Stimulated activated CD4-positive, alpha-beta T cell treated with anti-CD3 and anti-CD28 coated beads, TNF-alpha, amount 100 ng/mL, for 24 hours (primary cell): Measurements from ENCODE around the gene CRTC1.

Source experiments
- DNase-seq, 3 experiments: peaks; one replicate each; pipeline ENCODE4 v3.0.0-alpha.2; 2020; ENCODE audit warnings: low read depth in 3 of 3

CRTC1 gene

DNA sequence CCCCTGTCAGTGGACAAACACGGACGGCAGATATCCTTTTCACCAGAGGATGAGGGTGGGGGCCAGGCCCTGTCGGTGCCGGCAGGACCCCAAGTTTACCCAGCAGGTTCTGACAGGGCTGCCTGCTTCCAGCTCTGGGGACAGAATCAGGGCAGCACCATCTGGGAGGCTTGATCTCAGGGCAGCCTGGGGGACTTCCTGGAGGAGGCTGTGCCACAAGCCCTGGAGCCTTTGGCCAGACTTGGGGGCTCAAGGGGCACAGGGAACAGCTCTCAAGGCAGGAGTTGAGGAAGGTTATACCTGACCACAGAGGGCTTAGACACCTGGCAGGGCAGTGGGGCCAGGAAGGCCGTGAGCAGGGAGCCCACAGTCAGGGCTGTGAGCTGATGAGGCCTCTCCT lies 62.5 kb downstream of the CRTC1 start:
- DNase-seq: no peak

DNA sequence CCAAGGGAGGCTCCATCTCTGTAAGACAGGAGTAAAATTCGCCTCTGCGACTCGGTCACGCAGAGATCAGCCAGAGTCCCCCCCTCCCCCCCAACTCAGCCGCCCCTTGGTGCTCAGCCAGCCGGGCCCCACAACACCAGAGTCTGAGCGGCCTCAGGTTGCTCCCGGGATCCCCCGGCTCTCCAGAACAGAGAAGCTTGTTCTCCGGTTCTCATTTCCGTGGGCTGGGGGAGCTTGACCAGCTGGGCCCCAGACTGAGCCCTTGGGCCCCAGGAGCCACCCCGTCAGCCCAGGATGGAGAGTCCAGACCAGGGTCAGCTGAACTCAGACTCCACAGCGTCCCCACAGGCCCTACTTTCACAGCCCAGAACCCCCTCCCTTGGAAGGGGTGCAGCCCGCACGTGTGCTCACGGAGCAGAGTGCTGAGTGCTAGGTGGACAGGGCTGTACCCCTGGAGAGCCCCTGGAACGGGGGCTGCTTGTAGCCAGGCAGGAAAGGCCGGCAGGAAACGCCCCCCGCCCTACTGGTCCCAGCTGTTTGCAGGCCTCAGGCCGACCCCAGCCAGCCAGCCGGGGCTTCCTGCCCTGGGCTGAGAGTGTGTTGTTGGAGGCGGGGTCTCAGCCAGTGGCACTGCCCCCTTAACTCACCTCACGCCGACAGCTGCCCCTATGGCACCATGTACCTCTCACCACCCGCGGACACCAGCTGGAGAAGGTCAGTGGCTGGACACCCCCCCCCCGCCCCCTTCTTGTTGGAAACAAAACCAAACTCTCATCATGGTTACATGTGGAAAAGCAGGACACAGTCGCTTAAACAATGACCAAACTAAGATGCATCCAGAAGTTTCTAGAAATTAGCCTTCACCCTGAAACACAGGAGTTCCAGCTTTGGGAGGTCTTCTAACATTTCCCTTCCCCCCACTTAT lies 63.2 kb downstream of the CRTC1 start:
- no peak for DNase-seq

DNA sequence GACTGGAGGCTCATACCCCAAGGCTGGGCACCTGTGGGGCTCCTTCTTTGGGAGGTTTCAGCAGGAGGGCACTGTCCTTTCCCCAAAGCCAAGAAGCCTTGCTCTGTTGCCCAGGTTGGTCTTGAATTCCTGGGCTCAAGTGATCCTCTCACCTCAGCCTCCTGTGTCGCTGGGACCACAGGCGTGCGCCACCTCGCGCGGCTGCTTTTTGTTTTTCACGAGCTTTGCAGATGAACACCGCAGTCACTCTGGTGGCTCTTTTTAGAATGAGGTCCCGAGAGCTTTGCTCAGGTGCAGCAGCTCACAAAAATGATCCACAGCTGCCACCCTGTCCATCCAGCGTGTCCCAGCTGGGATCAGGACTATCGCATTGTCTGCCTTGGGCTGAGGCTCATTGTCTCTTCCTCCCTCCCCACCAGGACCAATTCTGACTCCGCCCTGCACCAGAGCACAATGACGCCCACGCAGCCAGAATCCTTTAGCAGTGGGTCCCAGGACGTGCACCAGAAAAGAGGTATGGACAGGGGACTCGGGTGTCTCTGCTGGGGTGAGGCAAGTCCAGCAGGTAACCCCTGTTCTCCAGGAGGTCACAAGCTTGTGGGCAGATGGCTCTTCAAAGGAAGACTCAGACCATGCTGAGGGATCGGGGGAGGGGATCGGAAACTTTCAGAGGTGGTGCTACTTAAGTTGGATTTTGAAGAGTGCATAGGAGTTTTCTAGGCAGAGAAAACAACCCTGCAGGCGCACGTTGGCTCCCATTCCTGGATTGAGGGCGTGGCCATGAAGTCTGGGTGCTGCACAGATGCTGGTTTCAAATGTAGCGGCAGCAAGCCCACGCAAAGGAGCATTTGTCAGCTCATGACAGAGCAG lies 66.1 kb downstream of the CRTC1 start:
- no peak for DNase-seq

DNA sequence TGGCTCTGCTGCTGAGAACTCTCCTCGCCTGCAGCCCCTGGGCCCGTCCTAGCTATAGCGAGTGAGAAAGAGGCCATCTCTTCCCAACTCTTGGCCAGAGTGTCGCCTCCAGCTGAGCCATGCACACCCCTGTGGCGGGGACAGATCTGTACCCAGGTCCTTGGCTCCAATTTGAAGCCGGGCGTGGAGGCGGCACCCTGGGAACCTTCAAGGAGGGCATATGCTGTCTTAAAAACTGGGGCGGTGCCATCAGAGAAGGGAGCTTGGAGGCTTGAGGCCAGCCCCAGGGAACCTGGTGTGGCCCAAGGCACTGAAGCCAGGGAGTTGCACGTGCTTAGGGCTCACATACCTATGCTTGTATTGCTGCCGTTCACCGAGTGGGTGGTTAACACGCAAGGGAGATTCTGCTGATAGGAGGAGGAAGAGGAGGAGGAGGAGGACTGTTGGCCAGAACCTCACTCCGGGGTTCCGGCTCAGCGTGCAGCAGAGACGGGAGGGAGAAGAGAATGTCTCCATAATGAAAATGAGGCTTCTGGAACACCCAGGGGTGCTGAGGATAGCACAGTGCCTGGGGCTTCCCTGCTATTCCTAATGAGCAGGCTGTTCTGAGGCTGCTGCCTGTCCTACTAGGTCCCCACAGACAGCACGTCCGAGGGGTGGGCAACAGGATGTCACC lies 67.0 kb downstream of the CRTC1 start:
- no peak for DNase-seq

DNA sequence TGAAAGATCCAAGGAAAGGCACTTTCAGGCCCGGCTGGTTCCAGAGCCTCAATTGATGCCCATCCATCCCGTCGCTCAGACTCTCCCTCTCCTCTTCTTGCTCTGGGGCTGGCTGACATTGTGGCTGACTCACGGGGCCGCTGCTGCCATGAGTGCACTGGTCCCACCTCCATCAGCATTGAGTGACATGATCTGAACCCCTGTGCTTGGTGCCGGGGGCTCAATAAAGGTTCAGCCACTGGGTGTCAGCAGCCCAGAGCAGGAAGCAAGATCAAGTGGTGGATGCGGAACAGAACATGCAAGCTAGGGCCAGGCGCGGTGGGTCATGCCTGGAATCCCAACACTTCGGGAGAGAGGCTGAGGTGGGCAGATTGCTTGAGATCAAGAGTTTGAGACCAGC lies 68.1 kb downstream of the CRTC1 start:
- DNase-seq: no peak

DNA sequence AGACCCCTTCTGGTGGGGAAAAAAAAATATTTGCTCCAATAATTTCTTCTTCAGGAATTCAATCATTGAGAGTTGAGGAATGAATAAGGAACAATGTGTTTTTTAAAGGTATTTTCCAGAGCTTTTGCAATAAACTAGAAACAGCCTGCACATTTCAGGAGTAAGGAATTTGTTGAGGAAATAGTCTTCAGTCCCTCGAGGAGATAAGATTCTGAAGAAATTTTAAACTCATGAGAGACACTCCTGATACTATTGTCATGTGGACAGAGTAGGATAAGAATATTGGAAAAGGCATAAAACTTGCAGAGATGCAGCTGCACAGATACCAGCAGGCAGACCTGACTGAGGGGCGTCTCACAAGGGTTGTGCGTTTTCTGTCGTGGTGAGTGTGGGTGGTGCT lies 71.0 kb downstream of the CRTC1 start:
- DNase-seq: no peak

DNA sequence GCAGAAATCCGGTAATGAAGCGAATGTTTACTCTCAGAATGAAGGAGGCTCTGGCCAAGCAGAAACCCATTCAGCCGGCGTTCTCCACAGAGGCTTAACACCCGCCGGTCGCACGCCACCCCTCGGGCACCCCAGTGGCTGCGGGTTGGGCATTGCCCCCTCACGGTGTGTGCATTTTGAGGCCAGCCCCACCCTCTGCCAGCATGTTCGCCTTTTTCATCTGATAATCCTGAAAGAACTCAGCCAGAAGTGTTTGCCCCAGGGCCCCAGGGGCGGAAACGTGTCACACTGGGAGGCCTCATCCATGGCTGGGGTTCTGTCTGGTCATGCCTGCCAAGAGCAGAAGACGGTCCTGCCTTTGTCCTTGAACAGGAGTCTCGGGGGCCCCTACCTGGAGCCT lies 73.4 kb downstream of the CRTC1 start:
- no peak for DNase-seq

DNA sequence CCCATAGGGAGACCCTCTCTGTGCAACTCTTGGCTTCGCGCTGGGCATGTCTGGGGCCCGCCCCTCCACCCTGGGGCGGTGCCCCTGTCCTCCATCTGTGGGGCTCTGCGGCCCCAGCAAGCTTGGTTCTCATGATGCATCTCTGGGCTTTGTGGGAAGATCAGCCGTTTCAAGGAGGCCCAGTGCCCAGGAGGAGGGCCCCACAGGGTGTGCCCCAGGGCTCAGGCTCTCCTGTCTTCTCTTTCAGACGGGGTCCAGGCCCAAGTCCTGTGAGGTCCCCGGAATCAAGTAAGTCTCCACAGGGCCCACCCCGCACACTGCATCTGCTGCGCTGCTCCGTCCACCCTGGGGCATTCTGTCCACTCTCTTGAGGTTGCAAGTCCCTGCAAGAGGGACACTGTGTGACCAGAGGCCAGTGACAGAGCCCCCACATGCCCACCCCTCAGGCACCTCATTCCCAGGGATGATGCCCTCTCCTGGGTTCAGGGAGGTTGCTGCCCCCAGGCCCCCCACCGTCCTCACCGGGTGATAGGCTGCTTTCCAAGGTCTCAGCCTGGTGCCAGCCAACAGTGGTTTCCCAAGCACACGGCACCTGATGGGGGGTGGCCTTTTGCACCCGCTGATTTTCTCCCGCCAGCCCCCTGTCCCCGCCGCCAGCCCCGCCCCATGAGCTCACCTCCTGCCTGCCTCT lies 76.0 kb downstream of the CRTC1 start:
- DNase-seq: no peak

DNA sequence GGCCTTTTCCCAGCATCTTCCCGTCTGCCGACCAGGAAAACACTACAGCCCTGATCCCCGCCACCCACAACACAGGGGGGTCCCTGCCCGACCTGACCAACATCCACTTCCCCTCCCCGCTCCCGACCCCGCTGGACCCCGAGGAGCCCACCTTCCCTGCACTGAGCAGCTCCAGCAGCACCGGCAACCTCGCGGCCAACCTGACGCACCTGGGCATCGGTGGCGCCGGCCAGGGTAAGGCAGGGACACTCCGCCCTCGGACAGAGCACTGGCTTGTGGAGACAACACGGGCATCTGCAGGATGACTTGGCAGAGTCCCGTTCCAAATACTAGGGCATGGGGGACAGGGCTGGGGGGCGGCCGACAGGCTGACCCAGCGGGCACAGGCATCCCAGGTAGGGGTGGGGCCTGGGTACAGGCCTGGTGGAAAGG lies 76.5 kb downstream of the CRTC1 start:
- no peak for DNase-seq

DNA sequence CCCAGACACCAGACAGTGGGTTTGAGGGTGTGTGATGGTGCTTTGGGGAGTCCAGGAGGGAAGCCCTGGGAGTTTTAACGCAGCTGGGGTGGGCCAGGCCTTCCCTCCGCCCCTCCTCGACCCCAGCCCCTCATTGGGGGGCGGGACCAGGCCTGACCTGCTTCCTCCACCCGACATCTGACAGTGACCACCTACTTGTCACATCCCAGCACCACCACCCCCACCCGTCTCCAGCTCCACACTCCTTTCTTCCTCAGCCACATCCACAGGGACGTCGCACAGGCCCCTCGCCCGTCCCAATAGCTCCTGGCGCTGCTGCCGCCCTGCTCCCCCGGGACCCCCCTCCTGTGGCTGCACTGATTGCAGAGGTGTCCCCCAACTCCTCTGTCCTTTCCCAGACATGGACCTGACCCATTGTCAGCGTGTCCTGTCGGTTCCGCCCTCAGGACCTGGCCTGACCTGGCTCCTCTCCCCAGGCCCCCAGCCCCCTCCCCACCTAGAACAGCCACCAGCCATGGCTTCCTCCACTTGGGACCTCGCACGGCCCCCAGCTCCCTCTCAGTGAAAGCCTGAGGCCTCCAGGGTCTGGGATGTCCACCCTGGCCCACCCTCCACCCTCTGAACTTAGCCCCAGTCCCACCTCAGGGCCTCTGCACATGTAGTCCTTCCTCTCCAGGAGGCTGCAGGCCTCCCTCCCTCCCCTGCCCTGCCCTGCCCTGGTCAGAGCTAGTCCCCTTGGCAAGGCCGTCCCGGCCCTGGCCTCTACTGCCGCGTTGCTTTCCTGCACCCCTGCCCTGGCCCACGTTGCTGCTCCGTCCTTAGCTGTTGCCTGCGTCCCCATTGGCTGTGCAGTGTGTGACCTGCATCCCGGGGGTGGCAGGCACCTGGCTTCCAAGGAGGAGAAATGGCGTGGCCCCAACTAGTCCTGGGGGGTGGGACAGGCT lies 77.2 kb downstream of the CRTC1 start:
- no peak for DNase-seq

DNA sequence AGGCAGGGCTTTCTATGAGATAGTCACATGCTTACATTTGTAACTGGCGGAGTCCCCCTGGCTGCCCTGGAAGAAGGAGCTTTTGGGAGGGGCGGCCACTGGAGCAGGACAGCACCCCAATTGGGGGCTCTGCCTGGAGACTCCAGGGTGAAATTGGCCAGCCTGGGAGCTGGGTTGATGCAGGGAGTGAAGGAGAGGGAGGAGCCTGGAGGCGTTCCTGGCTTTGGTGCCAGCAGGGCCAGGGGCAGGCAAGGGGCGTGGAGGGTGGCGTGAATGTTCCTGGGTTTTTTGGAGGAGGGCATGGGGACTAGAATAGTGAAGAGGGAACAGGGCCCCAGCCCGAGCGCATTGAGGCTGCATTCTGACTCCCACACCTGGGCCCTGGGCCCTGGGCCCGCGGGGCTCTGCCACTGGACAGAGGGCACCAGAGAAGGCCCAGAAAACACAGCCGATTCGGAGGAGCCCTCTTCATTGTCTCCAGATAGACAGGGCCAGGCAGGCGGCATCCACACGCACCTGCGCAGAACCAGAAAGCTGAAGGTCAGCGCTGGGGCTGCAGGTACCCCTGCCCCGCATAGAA lies 78.1 kb downstream of the CRTC1 start:
- no peak for DNase-seq

DNA sequence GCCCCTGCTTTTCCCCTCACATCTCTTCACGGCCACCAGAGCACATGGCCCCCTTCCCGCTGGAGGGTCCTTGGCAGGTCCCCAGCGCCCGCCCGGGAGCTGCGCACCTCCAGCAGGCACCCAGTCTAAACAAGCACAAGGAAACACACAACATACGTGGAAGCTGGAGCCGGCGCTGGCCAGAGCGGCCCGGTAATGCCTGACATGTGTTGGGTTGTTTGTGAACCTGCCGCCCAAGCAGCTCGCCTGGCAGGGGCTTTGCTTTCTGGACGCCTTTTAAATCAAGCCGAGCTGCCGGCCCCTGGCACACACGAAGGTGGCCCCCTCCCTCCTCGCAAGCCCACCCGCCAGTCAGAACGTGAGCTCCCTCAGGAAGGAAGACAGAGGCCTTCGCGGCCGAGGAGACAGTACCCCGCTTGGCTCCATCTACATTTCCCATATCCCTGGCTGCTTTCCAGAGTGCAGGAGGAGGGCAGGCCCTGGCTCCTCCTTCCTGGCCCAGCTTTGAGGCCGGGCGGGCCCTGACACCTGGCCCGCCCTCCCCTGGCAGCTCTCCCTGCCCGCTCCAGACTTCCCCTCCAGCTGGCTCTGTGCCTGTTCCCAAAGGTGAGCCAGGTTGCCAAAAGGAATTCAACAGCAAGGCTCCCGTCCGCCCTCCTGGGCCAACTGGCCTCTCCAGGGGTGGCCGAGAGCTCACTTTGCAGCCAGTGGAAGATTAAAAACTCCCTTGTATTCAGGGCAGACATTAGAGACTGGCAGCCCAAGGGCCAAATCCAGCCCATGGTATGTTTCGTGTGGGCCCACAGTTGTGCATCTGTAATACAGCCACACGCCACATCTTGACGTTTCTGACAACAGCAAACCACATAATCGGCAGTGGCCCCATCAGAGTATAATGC lies 78.9 kb downstream of the CRTC1 start:
- DNase-seq: no peak

DNA sequence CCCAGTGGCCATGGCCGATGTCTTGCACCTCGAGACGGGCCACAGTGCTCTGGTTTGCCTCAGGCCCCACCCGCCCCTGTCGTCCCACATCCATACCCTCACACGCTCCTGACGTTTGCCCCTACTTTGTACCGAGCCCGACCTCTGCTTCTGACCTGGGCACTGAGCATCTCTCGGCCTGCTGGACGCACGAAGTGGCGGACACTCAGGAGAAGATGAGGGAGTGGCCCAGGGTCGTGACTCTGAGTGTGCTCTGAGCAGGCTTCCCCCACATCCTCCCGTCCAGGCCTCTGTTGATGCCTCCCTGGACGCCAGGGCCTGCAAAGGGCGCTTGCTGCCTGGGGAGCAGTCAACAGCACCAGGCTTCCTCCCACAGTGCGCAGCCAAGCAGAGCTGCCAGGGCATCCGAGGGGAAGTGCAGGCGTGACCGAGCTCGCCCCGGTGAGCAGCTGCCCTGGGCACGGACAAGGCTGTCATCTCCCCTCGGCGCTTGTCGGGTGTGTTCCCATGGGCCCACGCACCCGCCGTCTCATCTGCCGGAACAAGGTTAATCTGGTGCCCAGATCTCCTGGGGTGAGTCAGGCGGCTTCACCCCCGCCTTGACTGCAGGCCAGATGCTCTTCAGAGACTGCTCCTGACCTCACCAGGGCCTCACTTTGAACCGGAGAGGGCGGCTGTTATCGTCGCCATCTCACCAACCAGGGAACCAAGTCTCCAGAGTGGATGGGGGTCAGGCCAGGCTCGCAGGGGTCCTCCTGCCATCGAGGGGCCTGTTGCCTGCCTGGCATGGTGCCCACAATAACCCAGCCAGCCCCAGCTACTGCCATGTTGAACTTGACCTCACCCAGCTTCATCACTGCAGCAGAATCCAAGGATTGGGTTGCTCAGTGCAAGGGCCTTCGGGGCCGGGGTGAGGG lies 80.5 kb downstream of the CRTC1 start:
- DNase-seq: no peak

DNA sequence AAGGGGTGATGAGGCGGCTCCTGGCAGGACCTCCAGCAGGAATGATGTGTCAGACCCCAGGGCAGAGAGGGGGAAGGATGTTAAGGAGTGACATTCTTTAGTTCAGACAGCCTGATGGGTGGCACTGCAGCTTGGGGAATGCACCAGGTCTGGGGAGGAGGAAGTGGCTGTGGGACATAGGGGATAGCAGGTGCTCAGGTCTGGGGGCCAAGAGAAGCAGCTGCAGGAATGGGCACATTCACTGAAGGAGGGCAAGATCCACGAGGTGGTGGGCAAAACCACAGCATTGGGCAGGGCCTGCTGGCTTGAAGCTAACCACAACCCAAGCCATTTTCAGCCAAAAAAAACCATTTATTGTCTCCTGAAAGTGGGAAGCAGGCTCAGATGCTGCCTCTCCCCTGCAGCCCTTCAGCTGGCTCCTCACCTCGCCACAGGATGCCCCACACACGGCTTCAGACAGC lies 81.1 kb downstream of the CRTC1 start:
- DNase-seq: no peak

DNA sequence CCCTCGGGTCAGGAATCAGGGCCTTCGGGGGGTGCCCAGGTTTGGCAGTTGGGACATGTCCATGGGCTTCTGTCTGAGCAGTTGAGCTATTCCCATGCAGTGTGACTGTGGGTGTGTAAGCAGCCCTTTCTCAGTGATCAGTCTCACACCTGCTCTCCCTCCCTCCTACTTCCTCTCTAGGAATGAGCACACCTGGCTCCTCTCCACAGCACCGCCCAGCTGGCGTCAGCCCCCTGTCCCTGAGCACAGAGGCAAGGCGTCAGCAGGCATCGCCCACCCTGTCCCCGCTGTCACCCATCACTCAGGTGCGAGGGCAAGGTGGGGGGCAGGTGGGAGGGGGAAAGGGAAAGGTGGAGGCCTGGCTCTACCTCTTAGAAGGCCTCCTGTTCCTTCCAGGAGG lies 81.7 kb downstream of the CRTC1 start:
- DNase-seq: no peak

DNA sequence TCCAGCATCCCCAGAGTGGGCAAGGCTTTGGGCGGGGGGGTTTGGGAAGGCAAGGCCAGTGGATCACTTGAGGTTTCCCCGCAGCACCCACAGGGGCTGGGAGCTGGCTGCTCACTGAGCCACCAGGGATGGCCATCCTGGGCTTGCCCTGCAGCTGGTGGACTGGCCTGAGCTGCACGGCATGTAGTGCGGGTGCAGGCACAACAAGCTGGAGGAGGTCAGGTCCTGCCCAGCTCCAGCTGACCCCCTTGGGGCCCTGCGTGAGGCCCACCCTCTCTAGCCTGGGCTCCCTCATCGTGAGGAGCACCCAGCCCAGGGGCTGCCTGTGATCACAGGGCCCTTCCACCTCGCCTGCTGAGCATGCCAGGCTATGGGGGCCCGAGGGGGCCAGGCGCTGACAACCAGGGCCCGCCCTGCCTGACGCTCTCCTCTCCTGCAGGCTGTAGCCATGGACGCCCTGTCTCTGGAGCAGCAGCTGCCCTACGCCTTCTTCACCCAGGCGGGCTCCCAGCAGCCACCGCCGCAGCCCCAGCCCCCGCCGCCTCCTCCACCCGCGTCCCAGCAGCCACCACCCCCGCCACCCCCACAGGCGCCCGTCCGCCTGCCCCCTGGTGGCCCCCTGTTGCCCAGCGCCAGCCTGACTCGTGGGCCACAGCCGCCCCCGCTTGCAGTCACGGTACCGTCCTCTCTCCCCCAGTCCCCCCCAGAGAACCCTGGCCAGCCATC lies 84.7 kb downstream of the CRTC1 start:
- DNase-seq: no peak
